NCI-H526 (cell line): ENCODE measurements around the gene TMEM53.
A peak's percentile ranks its signal among the peaks of the same experiment; 100 is the strongest.

Experiments used
- DNase-seq, 2 experiments: peaks; one replicate each; lab custom pipeline; 2025; lab: John Stamatoyannopoulos, UW

The TMEM53 gene

GRCh38 chr1:44696789-44697345 lies 22.6 kb upstream of the TMEM53 start:
- no peak for DNase-seq

- DNase-seq = no peak
Observed at GRCh38 chr1:44696101-44696500, 21.8 kb upstream of the TMEM53 start.

- no peak for DNase-seq
Observed at GRCh38 chr1:44695671-44696070, 21.4 kb upstream of the TMEM53 start.

GRCh38 chr1:44694863-44695478 lies 20.7 kb upstream of the TMEM53 start:
- no peak for DNase-seq

GRCh38 chr1:44693900-44694299 lies 19.6 kb upstream of the TMEM53 start:
- DNase-seq = no peak

- DNase-seq = no peak
Observed at GRCh38 chr1:44693159-44693558, 18.9 kb upstream of the TMEM53 start.

GRCh38 chr1:44689447-44689765 lies 15.1 kb upstream of the TMEM53 start:
- DNase-seq = peak; percentile 38 to 61

- DNase-seq = no peak
Observed at GRCh38 chr1:44688760-44689446, 14.6 kb upstream of the TMEM53 start.

- DNase-seq = no peak
Observed at GRCh38 chr1:44685881-44686280, 11.6 kb upstream of the TMEM53 start.

GRCh38 chr1:44685218-44685617 lies 10.9 kb upstream of the TMEM53 start:
- DNase-seq = no peak

GRCh38 chr1:44684525-44684924 lies 10.2 kb upstream of the TMEM53 start:
- no peak for DNase-seq

- no peak for DNase-seq
Observed at GRCh38 chr1:44682883-44683265, 8.6 kb upstream of the TMEM53 start.

- DNase-seq = no peak
Observed at GRCh38 chr1:44681905-44682882, 7.9 kb upstream of the TMEM53 start.

- no peak for DNase-seq
Observed at GRCh38 chr1:44679468-44679867, 5.2 kb upstream of the TMEM53 start.

GRCh38 chr1:44678626-44679025 lies 4.3 kb upstream of the TMEM53 start:
- no peak for DNase-seq

GRCh38 chr1:44678120-44678519 lies 3.8 kb upstream of the TMEM53 start:
- no peak for DNase-seq

GRCh38 chr1:44677201-44677766 lies 3.0 kb upstream of the TMEM53 start:
- DNase-seq = peak in 1 of 2 experiments; percentile 72

GRCh38 chr1:44676484-44677200 lies 2.4 kb upstream of the TMEM53 start:
- DNase-seq = no peak

GRCh38 chr1:44675186-44675585 lies 905 bp upstream of the TMEM53 start:
- DNase-seq = no peak

GRCh38 chr1:44673675-44674112 lies 587 bp downstream of the TMEM53 start:
- DNase-seq = no peak

GRCh38 chr1:44672961-44673674 lies 1.2 kb downstream of the TMEM53 start:
- no peak for DNase-seq
